Panc1 (cell line): ENCODE data around the gene SLC38A9. TPM values are rescaled to one million over a fixed set of nuclear protein-coding genes. Genes with fewer than 3 reads are reported as not detected.

ENCODE experiments used
- ATAC-seq: fragments of 200-7000 bp; cut with Tn5 transposase; 2 replicates; pipeline ENCODE4 v1.9.1; 2020; ENCODE audit warnings: mild to moderate bottlenecking, moderate library complexity
- BruUV-seq: library from RNA; stranded (reverse); fragments of 400-500 nt; replicated peaks from 2 replicates; lab custom pipeline; 2021; lab: Mats Ljungman, UMichigan
- CTCF ChIA-PET: fragments of 300-600 bp; sonication (Branson Sonifier 250); formaldehyde crosslinking; loops from one replicate; lab custom pipeline; 2022; ENCODE audit warnings: antibody characterized with exemption; lab: Charles Lee
- POLR2A ChIA-PET: fragments of 300-600 bp; sonication (Branson Sonifier 250); formaldehyde crosslinking; loops from one replicate; lab custom pipeline; 2022; ENCODE audit warnings: antibody characterized with exemption; lab: Charles Lee
- DNase-seq: peaks from one replicate; pipeline ENCODE4 v3.0.0-alpha.2; 2010; ENCODE audit warnings: low read depth, low spot score
- H3K27ac ChIP-seq: 2 replicates; pipeline ENCODE4 v1.5.1; 2011; ENCODE audit warnings: mild to moderate bottlenecking, low read length, inconsistent platforms
- H3K27me3 ChIP-seq: fragments of 200-500 bp; sonication (Bioruptor generic); 2 replicates; pipeline ENCODE4 v1.6.0; 2014; ENCODE audit warnings: low read length, inconsistent platforms; ENCODE audit not compliant: control insufficient read depth, insufficient read depth
- H3K36me3 ChIP-seq: fragments of 200-500 bp; sonication (Bioruptor generic); 2 replicates; pipeline ENCODE4 v1.5.1; 2014; ENCODE audit warnings: inconsistent platforms, mild to moderate bottlenecking, low read length, moderate library complexity; ENCODE audit not compliant: control insufficient read depth, insufficient read depth
- H3K4me1 ChIP-seq: 2 replicates; pipeline ENCODE4 v1.5.1; 2011; ENCODE audit warnings: inconsistent platforms, mild to moderate bottlenecking, low read length, moderate library complexity; ENCODE audit not compliant: control insufficient read depth, insufficient read depth
- H3K4me3 ChIP-seq, 2 experiments: 2 replicates each; pipeline ENCODE4 v1.5.1; 2011 to 2012; ENCODE audit warnings: low read depth in 2 of 2, low read length in 2 of 2, mild to moderate bottlenecking in 2 of 2, inconsistent platforms in 1 of 2, moderate library complexity in 1 of 2
- H3K9me3 ChIP-seq: fragments of 200-500 bp; sonication (Bioruptor generic); 2 replicates; pipeline ENCODE4 v1.5.1; 2014; ENCODE audit warnings: low read depth, mild to moderate bottlenecking, inconsistent platforms, low read length, moderate library complexity; ENCODE audit not compliant: control insufficient read depth, insufficient read depth
- POLR2AphosphoS5 ChIP-seq: IDR thresholded peaks from 2 replicates; pipeline ENCODE4 v1.6.1; 2012; ENCODE audit warnings: mild to moderate bottlenecking, low read depth, low read length, moderate library complexity
- REST ChIP-seq, 2 experiments: IDR thresholded peaks; 2 replicates each; pipeline ENCODE4 v1.6.1; 2011 to 2012; ENCODE audit warnings: low read depth in 2 of 2, control low read depth in 1 of 2, low read length in 1 of 2, mild to moderate bottlenecking in 1 of 2, moderate library complexity in 1 of 2; ENCODE audit not compliant: insufficient read depth in 1 of 2
- SIN3A ChIP-seq: IDR thresholded peaks from 2 replicates; pipeline ENCODE4 v1.6.1; 2012; ENCODE audit warnings: low read depth, mild to moderate bottlenecking, low read length, moderate library complexity, borderline replicate concordance; ENCODE audit not compliant: insufficient read depth
- TCF7L2 ChIP-seq: IDR thresholded peaks from 2 replicates; pipeline ENCODE4 v1.6.1; 2011; ENCODE audit warnings: mild to moderate bottlenecking, low read depth, low read length, inconsistent platforms
- in situ Hi-C: cut with HindIII; loops from 2 replicates; pipeline ENCODE4 v1.10.0; 2016; ENCODE audit warnings: low sequenced_read_pairs, low pct_unique_long_range_greater_than_20kb
- intact Hi-C: fragments of 100-400 bp; cut with micrococcal nuclease; formaldehyde crosslinking; loops from one replicate; pipeline ENCODE4 v1.10.0; 2022; ENCODE audit not compliant: unreplicated experiment
- total RNA-seq: library from RNA; stranded (reverse); gene quantifications from one replicate; pipeline ENCODE4 v1.2.1, GENCODE V29; 2021; ENCODE audit not compliant: unreplicated experiment
- TF ChIP-seq, protein P1 (sequence below): fragments of 450-650 bp; IDR thresholded peaks from 2 replicates; pipeline ENCODE4 v1.5.1; 2017; ENCODE audit warnings: mild to moderate bottlenecking

The SLC38A9 gene
- total RNA-seq, 1 experiment from 2014 or later, result 12.8 TPM

- no peak overlapping the region for H3K27ac ChIP-seq
- H3K9me3 ChIP-seq, result no peaks in the 10 kb centered on the region
- TF ChIP-seq REST (IDR thresholded peaks at IDR 0.05; ENCODE audit: insufficient read depth in 1 of 2, low read depth in 2 of 2, low read length in 1 of 2), result no peak
- TF ChIP-seq, protein P1, sequence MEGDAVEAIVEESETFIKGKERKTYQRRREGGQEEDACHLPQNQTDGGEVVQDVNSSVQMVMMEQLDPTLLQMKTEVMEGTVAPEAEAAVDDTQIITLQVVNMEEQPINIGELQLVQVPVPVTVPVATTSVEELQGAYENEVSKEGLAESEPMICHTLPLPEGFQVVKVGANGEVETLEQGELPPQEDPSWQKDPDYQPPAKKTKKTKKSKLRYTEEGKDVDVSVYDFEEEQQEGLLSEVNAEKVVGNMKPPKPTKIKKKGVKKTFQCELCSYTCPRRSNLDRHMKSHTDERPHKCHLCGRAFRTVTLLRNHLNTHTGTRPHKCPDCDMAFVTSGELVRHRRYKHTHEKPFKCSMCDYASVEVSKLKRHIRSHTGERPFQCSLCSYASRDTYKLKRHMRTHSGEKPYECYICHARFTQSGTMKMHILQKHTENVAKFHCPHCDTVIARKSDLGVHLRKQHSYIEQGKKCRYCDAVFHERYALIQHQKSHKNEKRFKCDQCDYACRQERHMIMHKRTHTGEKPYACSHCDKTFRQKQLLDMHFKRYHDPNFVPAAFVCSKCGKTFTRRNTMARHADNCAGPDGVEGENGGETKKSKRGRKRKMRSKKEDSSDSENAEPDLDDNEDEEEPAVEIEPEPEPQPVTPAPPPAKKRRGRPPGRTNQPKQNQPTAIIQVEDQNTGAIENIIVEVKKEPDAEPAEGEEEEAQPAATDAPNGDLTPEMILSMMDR, result no peak
- TF ChIP-seq POLR2AphosphoS5, result no peak
- TF ChIP-seq TCF7L2, result no peak
- no peak for TF ChIP-seq SIN3A
- ATAC-seq (no peak), DNase-seq (no peak)
- H3K36me3 ChIP-seq, result no peaks in the 10 kb centered on the region
- no TSS peak for BruUV-seq
- no peaks in the 10 kb centered on the region for H3K27me3 ChIP-seq
- intact Hi-C loops, result no loop called here
- no peak overlapping the region for H3K4me3 ChIP-seq
- H3K4me1 ChIP-seq, result no peaks in the 10 kb centered on the region
- in situ Hi-C loops, result no loop called here
- ChIA-PET POLR2A (no interaction called here), CTCF (no interaction called here)
Observed at GRCh38 chr5:55613112-55613868, 98.8 kb downstream of the SLC38A9 start.

GRCh38 chr5:55610542-55610941 is 101.6 kb downstream of the SLC38A9 start:
- POLR2A ChIA-PET, result no interaction called here
- intact Hi-C loops (no loop called here), in situ Hi-C loops (no loop called here)
- BruUV-seq, result no TSS peak
- DNase-seq, result no peak
- no peak overlapping the region for H3K4me3 ChIP-seq
- no peaks in the 10 kb centered on the region for H3K27me3 ChIP-seq
- H3K36me3 ChIP-seq, result no peaks in the 10 kb centered on the region
- TF ChIP-seq TCF7L2 (no peak), REST (IDR thresholded peaks at IDR 0.05; ENCODE audit: insufficient read depth in 1 of 2, low read depth in 2 of 2, low read length in 1 of 2) (no peak), POLR2AphosphoS5 (no peak), SIN3A (no peak)
- TF ChIP-seq, protein P1, result no peak
- no peak for ATAC-seq
- no peaks in the 10 kb centered on the region for H3K9me3 ChIP-seq
- CTCF ChIA-PET, result no interaction called here
- no peak overlapping the region for H3K27ac ChIP-seq
- H3K4me1 ChIP-seq, result no peaks in the 10 kb centered on the region
